Stimulated activated CD8-positive, alpha-beta memory T cell treated with anti-CD3 and anti-CD28 coated beads, Interleukin-12 subunit alpha, Interleukin-12 subunit beta, amount 100 ng/mL, for 4 hours (primary cell): ENCODE measurements around the gene ZNF181.
A peak's percentile ranks its signal among the peaks of the same experiment; 100 is the strongest.

Experiments used
- DNase-seq: peaks from one replicate; pipeline ENCODE4 v3.0.0-alpha.2; 2020; ENCODE audit warnings: low read depth

Gene ZNF181

GRCh38 chr19:34759218-34759917, 25.3 kb downstream of the ZNF181 start:
- DNase-seq, result no peak

GRCh38 chr19:34766386-34766785, 32.3 kb downstream of the ZNF181 start:
- no peak for DNase-seq

DNA sequence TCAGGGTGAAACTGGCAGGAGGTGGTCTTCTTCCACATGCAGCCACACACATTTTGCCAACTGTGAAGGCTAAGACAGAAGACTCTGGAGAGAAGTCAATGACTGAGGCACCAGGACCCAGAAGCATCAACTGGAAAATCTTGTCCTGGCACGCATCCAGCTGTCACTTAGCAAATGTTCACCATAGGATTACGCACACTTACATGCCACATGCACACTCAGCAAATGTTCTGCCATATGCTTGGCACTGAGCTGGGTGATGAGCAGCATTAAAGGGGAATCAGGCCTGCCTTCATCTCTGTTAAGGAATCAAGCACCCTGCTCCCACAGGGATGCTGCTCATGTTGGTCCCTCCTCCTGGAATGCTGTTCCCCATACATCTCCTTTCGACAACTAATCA, 33.9 kb downstream of the ZNF181 start:
- no peak for DNase-seq

DNA sequence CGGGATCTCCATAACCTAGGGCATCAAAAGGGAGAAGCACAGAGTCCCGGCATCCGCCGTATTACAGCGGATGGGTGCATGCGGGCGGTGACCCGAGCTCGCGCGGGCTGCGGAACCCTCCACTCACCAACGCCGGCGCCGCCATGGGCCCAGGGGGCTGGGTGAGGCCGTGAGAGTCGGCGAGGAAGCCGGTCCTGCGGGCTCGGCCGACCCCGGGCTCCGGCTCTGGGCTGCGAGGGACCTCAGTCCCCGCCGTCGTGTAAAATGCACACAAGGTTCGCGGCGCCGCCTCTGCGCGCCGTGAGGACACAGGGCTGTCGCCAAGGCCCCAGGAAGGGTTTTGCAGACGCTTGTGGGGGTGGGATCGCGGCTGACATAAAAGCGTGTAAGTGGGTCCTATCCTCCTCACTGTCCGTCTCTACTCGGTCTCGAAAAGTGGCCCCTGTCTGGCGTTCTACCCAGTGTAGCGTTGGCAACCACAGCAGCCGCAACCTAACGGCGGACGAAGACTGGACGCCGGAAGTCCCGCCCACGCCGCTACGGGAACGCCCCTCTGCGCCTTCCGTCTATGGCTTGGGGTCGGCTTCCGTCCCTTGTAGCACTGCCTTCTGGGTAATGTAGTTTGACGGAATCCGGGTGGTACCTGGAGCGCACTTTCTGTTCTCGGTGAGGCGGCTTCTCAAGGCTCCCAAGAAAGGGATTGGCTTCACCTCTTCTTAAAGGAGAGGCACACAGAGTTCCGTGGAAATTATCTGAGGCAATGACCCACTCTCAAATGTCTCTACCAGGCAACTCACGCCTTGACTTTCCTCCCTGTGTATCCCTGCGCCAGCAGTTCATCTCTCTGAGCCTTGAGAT, 38.9 kb downstream of the ZNF181 start, which contains the start of gene ZNF599:
ZNF599 (minus strand) TSS at position 519 of the 858 bp plus-strand sequence; CDS start at position 145, 374 bp downstream.
- DNase-seq, result peak; percentile 83

DNA sequence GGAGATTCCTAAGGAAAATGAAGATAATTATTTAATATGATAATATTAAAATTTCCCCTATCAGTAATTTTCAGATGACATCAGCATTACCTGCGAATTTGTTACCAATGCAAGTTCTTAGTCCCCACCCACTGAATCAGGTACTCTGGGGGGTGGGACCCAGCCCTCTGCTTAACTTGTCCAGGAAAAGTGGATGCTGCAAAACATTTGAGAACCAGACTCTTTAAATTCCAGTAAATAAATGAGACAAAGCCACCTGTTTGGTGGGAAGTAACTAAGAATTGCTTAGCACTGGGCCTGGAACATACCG, 39.5 kb downstream of the ZNF181 start:
- DNase-seq, result no peak

DNA sequence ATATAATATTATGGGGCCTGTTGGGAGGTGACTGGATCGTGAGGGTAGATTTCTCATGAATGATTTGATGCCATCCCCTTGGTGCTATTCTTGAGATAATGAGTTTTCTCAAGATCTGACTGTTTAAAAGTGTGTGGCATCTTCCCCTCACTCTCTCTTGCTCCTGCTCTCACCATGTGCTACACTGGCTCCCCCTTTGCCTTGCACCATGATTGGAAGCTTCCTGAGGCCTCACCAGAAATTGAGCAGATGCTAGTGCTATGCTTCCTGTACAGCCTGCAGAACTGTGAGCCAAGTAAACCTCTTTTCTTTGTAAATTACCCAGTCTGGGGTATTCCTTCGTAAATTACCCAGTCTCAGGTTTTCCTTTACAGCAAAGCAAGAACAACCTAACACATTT, 40.8 kb downstream of the ZNF181 start:
- no peak for DNase-seq

DNA sequence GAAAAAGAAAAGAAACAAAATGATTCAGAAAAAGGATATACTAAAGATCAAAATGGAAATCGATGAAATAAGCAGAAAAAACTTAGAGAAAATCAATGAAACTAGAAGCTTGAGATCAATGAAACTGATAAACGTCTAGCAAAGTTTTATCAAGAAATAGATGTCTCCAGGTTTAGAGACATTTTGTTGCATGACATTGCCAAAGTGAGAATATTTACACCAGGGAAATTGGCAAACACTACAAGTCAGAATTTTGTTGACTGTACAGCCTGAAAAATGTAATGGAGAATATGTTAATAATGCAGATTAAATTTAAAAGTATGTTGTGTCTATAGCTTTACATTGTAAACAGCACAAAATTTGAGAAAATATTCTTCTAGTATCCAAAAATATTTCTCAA, 44.3 kb downstream of the ZNF181 start:
- DNase-seq, result no peak

GRCh38 chr19:34779652-34780051, 45.6 kb downstream of the ZNF181 start:
- no peak for DNase-seq

GRCh38 chr19:34786236-34786635, 52.2 kb downstream of the ZNF181 start:
- no peak for DNase-seq

DNA sequence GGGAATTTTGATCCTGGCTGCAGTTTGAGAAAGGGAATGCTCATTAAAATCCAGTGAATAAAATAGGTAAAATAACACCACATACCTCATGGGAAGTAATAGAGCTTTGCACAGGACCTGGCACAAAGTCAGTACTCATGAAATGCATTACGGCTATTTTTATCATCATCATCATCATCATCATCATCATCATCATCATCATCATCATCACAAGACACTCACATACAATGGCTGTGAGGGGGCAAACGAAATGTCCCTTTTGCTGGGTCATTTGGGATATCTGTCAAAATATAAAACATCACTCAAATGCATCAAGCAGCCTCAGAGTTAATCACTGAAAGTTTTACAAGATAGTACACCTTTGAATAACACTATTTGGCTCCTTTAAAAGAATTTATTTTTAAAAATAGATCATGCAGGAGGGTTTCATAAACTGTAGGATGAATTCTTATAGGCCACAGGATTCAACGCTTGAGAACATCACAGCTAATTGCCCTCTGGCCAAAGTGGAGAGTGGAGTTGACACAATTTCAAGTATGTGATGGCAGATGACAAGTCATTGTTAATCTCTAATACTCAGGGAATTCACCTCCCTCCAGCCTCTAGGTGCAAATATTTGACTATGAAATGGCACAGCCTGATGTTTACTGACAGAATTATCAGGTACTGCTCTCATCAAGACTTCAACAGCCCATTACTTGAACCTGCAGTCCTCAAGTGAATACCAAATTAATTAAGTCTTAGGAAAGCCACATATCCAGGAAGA, 53.2 kb downstream of the ZNF181 start:
- DNase-seq, result no peak

- DNase-seq, result no peak
Observed at GRCh38 chr19:34788074-34788473, 54.0 kb downstream of the ZNF181 start.

DNA sequence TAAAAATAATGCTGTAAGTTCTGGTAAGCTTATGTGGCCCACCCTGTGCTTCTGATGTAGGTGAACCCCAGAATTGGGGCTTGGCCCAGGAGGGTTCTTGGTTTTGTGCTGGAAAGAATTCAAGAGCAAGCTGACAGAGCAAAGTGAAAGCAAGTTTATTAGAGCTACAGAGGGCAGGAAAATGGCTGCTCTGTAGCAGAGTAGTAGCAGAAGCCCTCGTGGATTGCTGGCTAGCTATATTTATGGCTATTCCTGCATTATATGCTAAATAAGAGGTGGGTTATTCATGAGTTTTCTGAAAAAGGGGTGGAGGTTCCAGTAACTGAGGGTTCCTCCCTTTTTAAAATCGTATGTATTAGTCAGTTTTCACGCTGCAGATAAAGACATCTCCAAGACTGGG, 59.5 kb downstream of the ZNF181 start:
- no peak for DNase-seq

GRCh38 chr19:34794066-34794960, 60.3 kb downstream of the ZNF181 start:
- DNase-seq, result no peak
